ENCODE results near the gene DSEL. TPM values are rescaled to one million over a fixed set of nuclear protein-coding genes. Genes with fewer than 3 reads are reported as not detected.

Gene DSEL
- total RNA-seq (1 to 10 TPM; 1.2 to 1.3 TPM), polyA plus RNA-seq (under 1 TPM; 0.56 to 0.61 TPM)

- H3K27ac ChIP-seq (ENCODE audit: low read depth, low read length), result peak within 1 kb of the TSS; percentile 36
- H3K27me3 Mint-ChIP-seq, result peaks cover 3 to 5% of the 10 kb centered on the region in 2 donors
- H3K4me3 Mint-ChIP-seq, result peak within 1 kb of the TSS; percentile 93 to 99 (median 95)
- no peaks in the 10 kb centered on the region for H3K36me3 ChIP-seq (ENCODE audit: insufficient read depth, low read length)
- H3K4me1 ChIP-seq (ENCODE audit: insufficient read depth, low read length), result peaks cover 16% of the 10 kb centered on the region
- H3K36me3 Mint-ChIP-seq, result peaks cover 0 to 4% of the 10 kb centered on the region in 2 donors
- H3K9me3 ChIP-seq (ENCODE audit: control insufficient read depth in 1 of 2, low read length in 2 of 2), result no peaks in the 10 kb centered on the region
- ChIA-PET CTCF (ENCODE audit: partially characterized antibody) (interaction anchor here (0.7 to 2.5 kb wide), 4 partner anchors 8 to 1139 kb away, joined by 3 to 9 read pairs (median 4); no protein-coding TSS in a partner anchor), POLR2A (ENCODE audit: partially characterized antibody) (interaction anchor here (0.9 kb wide), 1 partner anchor 9 kb away, joined by 3 read pairs; no protein-coding TSS in a partner anchor)
- H3K4me1 Mint-ChIP-seq, result peaks cover 14 to 30% (median 22%) of the 10 kb centered on the region in 4 donors
- H3K9me3 Mint-ChIP-seq, result no peaks in the 10 kb centered on the region
- intact Hi-C loops (cut with micrococcal nuclease), result loop anchor here (1.0 to 10.0 kb wide), 4 partner anchors 99 to 1199 kb away; partner anchors contain the start of gene TMX3
- peak; percentile 94 to 96 (median 95) for DNase-seq
- peak within 1 kb of the TSS; percentile 84 to 97 for H3K4me3 ChIP-seq (ENCODE audit: low read length in 2 of 2)
- peak within 1 kb of the TSS; percentile 16 to 93 (median 86) for H3K27ac Mint-ChIP-seq
- H3K27me3 ChIP-seq (ENCODE audit: insufficient read depth, low read length), result no peaks in the 10 kb centered on the region
These were observed at the start of gene DSEL for GRCh38 chr18:67516539-67517443. DSEL (minus strand) TSS chr18:67516720; CDS start chr18:67514608, 2,112 bp downstream.

- no peaks in the 10 kb centered on the region for H3K4me1 ChIP-seq (ENCODE audit: insufficient read depth, low read length)
- intact Hi-C loops (cut with micrococcal nuclease), result no loop called here
- POLR2A ChIA-PET (ENCODE audit: partially characterized antibody), result no interaction called here
- no peaks in the 10 kb centered on the region for H3K9me3 Mint-ChIP-seq
- peaks cover 0 to 2% (median 0%) of the 10 kb centered on the region in 4 donors for H3K4me1 Mint-ChIP-seq
- H3K4me3 Mint-ChIP-seq, result no peak overlapping the region
- no peaks in the 10 kb centered on the region for H3K36me3 ChIP-seq (ENCODE audit: insufficient read depth, low read length)
- no peak overlapping the region for H3K4me3 ChIP-seq (ENCODE audit: low read length in 2 of 2)
- H3K36me3 Mint-ChIP-seq, result no peaks in the 10 kb centered on the region
- H3K27me3 ChIP-seq (ENCODE audit: insufficient read depth, low read length), result no peaks in the 10 kb centered on the region
- H3K27me3 Mint-ChIP-seq, result peaks cover 0 to 7% of the 10 kb centered on the region in 2 donors
- no peaks in the 10 kb centered on the region for H3K9me3 ChIP-seq (ENCODE audit: control insufficient read depth in 1 of 2, low read length in 2 of 2)
- no peak overlapping the region for H3K27ac Mint-ChIP-seq
- H3K27ac ChIP-seq (ENCODE audit: low read depth, low read length), result no peak overlapping the region
- DNase-seq, result no peak
- CTCF ChIA-PET (ENCODE audit: partially characterized antibody), result no interaction called here
These were observed 36.9 kb upstream of the DSEL start for GRCh38 chr18:67553437-67553836.

DNA sequence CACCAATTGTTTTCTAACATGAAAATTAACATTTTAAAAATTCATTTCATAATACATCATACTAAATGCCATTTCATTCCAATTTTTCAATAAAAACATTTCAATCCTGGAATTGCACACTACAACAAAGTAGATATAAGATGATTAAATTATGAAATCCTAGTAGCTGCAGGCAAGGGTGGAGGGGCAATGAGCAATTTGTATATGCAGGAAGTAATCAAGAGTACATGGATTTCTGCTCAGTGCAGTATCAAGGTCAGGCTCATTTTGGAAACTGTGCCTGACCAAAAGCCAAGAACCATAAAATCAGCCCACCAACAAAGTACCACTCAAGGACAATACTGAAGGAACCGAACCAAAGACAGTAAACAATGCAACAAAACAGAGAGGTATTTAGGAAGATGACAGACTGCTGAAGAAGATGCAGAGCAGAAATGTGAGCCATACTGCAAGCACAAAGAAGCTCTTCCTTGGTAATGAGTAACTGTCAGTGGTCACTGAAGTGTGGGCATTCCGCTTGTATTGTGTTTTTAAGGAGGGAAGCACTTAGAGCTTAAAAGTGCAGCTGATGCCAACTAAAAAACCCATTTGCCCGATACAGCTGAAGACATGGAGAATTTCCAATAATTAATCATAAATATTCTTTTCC lies 34.5 kb upstream of the DSEL start:
- H3K9me3 Mint-ChIP-seq, result no peaks in the 10 kb centered on the region
- ChIA-PET POLR2A (ENCODE audit: partially characterized antibody) (no interaction called here), CTCF (ENCODE audit: partially characterized antibody) (no interaction called here)
- Histone ChIP-seq H3K27me3 (ENCODE audit: insufficient read depth, low read length) (no peaks in the 10 kb centered on the region), H3K4me1 (ENCODE audit: insufficient read depth, low read length) (no peaks in the 10 kb centered on the region), H3K27ac (ENCODE audit: low read depth, low read length) (no peak overlapping the region), H3K4me3 (ENCODE audit: low read length in 2 of 2) (no peak overlapping the region), H3K9me3 (ENCODE audit: control insufficient read depth in 1 of 2, low read length in 2 of 2) (no peaks in the 10 kb centered on the region), H3K36me3 (ENCODE audit: insufficient read depth, low read length) (no peaks in the 10 kb centered on the region)
- H3K4me1 Mint-ChIP-seq, result peaks cover 0 to 2% (median 0%) of the 10 kb centered on the region in 4 donors
- H3K4me3 Mint-ChIP-seq, result no peak overlapping the region
- DNase-seq, result no peak
- no peak overlapping the region for H3K27ac Mint-ChIP-seq
- peaks cover 0 to 5% of the 10 kb centered on the region in 2 donors for H3K27me3 Mint-ChIP-seq
- intact Hi-C loops (cut with micrococcal nuclease), result no loop called here
- H3K36me3 Mint-ChIP-seq, result no peaks in the 10 kb centered on the region

GRCh38 chr18:67549946-67550345 lies 33.4 kb upstream of the DSEL start:
- POLR2A ChIA-PET (ENCODE audit: partially characterized antibody), result no interaction called here
- Mint-ChIP-seq H3K9me3 (no peaks in the 10 kb centered on the region), H3K4me3 (no peak overlapping the region), H3K4me1 (peaks cover 0 to 2% (median 0%) of the 10 kb centered on the region in 4 donors), H3K27ac (no peak overlapping the region), H3K27me3 (peaks cover 0 to 5% of the 10 kb centered on the region in 2 donors), H3K36me3 (no peaks in the 10 kb centered on the region)
- Histone ChIP-seq H3K4me1 (ENCODE audit: insufficient read depth, low read length) (no peaks in the 10 kb centered on the region), H3K9me3 (ENCODE audit: control insufficient read depth in 1 of 2, low read length in 2 of 2) (no peaks in the 10 kb centered on the region), H3K4me3 (ENCODE audit: low read length in 2 of 2) (no peak overlapping the region), H3K27ac (ENCODE audit: low read depth, low read length) (no peak overlapping the region), H3K36me3 (ENCODE audit: insufficient read depth, low read length) (no peaks in the 10 kb centered on the region), H3K27me3 (ENCODE audit: insufficient read depth, low read length) (no peaks in the 10 kb centered on the region)
- intact Hi-C loops (cut with micrococcal nuclease), result no loop called here
- DNase-seq, result no peak
- CTCF ChIA-PET (ENCODE audit: partially characterized antibody), result no interaction called here

DNA sequence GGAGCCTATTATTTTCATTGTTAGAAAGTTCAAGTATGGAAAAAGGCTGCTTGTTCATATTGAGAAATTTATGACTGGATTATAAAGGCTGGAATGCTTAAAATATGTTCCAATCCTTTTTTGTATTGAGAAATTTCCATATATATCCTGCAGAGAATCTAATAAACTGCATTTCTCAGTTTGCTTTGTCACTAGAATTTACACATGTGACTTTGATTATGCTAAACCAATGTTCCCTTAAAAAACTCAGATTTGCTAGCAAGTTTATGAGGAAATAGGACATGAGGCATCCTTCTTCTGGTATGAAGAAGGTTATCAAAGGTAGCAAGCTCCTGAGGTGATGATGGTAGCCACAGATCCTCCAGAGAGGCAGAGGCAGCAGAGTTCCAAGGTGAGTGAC lies 29.2 kb upstream of the DSEL start:
- no peak for DNase-seq
- H3K27ac Mint-ChIP-seq, result no peak overlapping the region
- Histone ChIP-seq H3K27me3 (ENCODE audit: insufficient read depth, low read length) (no peaks in the 10 kb centered on the region), H3K36me3 (ENCODE audit: insufficient read depth, low read length) (no peaks in the 10 kb centered on the region), H3K9me3 (ENCODE audit: control insufficient read depth in 1 of 2, low read length in 2 of 2) (no peaks in the 10 kb centered on the region), H3K27ac (ENCODE audit: low read depth, low read length) (no peak overlapping the region), H3K4me1 (ENCODE audit: insufficient read depth, low read length) (no peaks in the 10 kb centered on the region), H3K4me3 (ENCODE audit: low read length in 2 of 2) (no peak overlapping the region)
- no peaks in the 10 kb centered on the region for H3K9me3 Mint-ChIP-seq
- H3K36me3 Mint-ChIP-seq, result no peaks in the 10 kb centered on the region
- peaks cover 2 to 3% of the 10 kb centered on the region in 2 donors for H3K27me3 Mint-ChIP-seq
- CTCF ChIA-PET (ENCODE audit: partially characterized antibody), result no interaction called here
- intact Hi-C loops (cut with micrococcal nuclease), result no loop called here
- POLR2A ChIA-PET (ENCODE audit: partially characterized antibody), result no interaction called here
- peaks cover 0 to 6% (median 4%) of the 10 kb centered on the region in 4 donors for H3K4me1 Mint-ChIP-seq
- no peak overlapping the region for H3K4me3 Mint-ChIP-seq

- Mint-ChIP-seq H3K4me3 (no peak overlapping the region), H3K36me3 (no peaks in the 10 kb centered on the region), H3K27me3 (peaks cover 0 to 2% of the 10 kb centered on the region in 2 donors), H3K27ac (no peak overlapping the region), H3K9me3 (peaks cover 0 to 2% (median 0%) of the 10 kb centered on the region in 8 donors), H3K4me1 (peaks cover 0 to 6% (median 4%) of the 10 kb centered on the region in 4 donors)
- H3K4me1 ChIP-seq (ENCODE audit: insufficient read depth, low read length), result no peaks in the 10 kb centered on the region
- ChIA-PET CTCF (ENCODE audit: partially characterized antibody) (no interaction called here), POLR2A (ENCODE audit: partially characterized antibody) (no interaction called here)
- H3K36me3 ChIP-seq (ENCODE audit: insufficient read depth, low read length), result no peaks in the 10 kb centered on the region
- no peak for DNase-seq
- no peak overlapping the region for H3K4me3 ChIP-seq (ENCODE audit: low read length in 2 of 2)
- no peaks in the 10 kb centered on the region for H3K9me3 ChIP-seq (ENCODE audit: control insufficient read depth in 1 of 2, low read length in 2 of 2)
- no peak overlapping the region for H3K27ac ChIP-seq (ENCODE audit: low read depth, low read length)
- no peaks in the 10 kb centered on the region for H3K27me3 ChIP-seq (ENCODE audit: insufficient read depth, low read length)
- intact Hi-C loops (cut with micrococcal nuclease), result no loop called here
These were observed 24.0 kb upstream of the DSEL start for GRCh38 chr18:67540559-67540958.

- H3K9me3 Mint-ChIP-seq, result peaks cover 0 to 3% (median 0%) of the 10 kb centered on the region in 8 donors
- H3K36me3 ChIP-seq (ENCODE audit: insufficient read depth, low read length), result no peaks in the 10 kb centered on the region
- H3K9me3 ChIP-seq (ENCODE audit: control insufficient read depth in 1 of 2, low read length in 2 of 2), result no peaks in the 10 kb centered on the region
- ChIA-PET POLR2A (ENCODE audit: partially characterized antibody) (no interaction called here), CTCF (ENCODE audit: partially characterized antibody) (no interaction called here)
- H3K27me3 Mint-ChIP-seq, result peaks cover 6 to 10% of the 10 kb centered on the region in 2 donors
- intact Hi-C loops (cut with micrococcal nuclease), result no loop called here
- no peaks in the 10 kb centered on the region for H3K4me1 ChIP-seq (ENCODE audit: insufficient read depth, low read length)
- H3K27ac ChIP-seq (ENCODE audit: low read depth, low read length), result no peak overlapping the region
- no peak overlapping the region for H3K27ac Mint-ChIP-seq
- H3K36me3 Mint-ChIP-seq, result no peaks in the 10 kb centered on the region
- no peak overlapping the region for H3K4me3 ChIP-seq (ENCODE audit: low read length in 2 of 2)
- no peaks in the 10 kb centered on the region for H3K27me3 ChIP-seq (ENCODE audit: insufficient read depth, low read length)
- H3K4me3 Mint-ChIP-seq, result no peak overlapping the region
- DNase-seq, result no peak
- H3K4me1 Mint-ChIP-seq, result no peaks in the 10 kb centered on the region
These were observed 15.4 kb upstream of the DSEL start for GRCh38 chr18:67531929-67532328.

Data from CD4-positive, alpha-beta memory T cell (primary cell).